Measurements from ENCODE around the gene PDE11A.

Gene PDE11A

DNA sequence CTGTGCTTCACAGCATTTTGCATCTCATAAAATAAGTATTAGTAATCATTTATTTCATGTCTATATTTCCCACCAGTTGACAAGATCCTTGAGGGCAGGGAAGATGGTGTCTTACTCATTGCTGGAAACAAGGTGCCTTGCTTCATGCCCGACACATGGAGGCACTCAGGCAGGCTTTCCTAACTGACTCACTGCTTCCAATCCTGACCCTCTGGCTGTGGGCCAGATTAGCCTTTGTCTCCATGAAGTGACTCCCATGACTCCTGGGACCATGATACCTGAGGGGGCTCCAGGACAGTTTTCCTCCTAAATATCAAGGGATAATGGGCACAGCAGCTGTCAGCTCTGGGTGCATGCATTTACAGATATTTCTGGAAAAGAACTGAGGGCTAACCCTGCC is 405.0 kb downstream of the PDE11A start:
- DNase-seq (ENCODE audit: low spot score) = no peak

DNA sequence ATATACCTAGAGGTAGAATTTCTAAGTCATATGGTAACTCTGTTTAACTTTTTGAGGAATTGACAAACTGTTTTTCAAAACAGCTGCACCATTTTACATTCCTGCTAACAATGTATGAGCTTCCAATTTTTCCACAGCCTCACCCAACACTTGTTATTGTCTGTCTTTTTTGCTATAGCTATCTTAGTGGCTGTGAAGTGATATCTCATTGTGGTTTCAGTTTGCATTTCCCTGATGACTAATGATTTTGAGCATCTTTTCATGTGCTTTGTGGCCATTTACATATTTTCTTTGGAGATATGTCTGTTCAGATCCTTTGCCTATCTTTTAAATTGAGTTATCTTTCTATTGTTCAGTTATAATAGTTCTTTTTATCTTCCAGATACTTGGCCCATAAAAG is 406.2 kb downstream of the PDE11A start:
- DNase-seq (ENCODE audit: low spot score) = no peak

DNA sequence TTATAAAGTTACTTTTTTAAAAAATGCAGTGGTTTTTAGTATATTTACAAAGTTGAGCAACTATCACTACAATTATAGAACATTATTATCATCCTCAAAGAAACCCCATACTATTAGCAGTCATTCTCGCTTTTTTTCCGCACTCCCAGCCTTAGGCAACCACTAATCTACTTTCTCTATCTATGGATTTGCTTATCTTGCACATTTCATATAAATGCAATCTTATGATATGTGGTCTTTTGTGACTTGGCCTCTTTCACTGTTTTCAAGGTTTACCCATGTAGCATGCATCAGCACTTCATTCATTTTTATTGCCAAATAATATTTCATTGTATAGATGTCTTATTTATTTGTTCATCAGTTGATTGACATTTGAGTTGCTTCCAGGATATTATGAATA is 406.6 kb downstream of the PDE11A start:
- DNase-seq (ENCODE audit: low spot score) = no peak

DNA sequence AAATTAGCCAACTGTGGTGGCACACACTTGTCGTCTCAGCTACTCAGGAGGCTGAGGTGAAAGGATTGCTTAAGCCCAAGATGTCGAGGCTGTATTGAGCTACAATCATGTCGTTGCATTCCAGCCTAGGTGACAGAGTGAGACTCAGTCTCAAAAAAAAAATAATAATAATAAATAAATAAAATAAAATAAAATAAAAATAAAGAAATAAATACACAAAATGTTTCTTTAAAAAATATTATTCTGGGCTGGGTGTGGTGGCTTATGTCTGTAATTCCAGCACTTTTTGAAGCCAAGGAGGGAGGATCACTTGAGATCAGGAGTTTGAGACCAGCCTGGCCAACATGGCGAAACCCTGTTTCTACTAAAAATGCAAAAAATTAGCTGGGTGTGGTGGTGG is 407.2 kb downstream of the PDE11A start:
- DNase-seq (ENCODE audit: low spot score) = no peak

DNA sequence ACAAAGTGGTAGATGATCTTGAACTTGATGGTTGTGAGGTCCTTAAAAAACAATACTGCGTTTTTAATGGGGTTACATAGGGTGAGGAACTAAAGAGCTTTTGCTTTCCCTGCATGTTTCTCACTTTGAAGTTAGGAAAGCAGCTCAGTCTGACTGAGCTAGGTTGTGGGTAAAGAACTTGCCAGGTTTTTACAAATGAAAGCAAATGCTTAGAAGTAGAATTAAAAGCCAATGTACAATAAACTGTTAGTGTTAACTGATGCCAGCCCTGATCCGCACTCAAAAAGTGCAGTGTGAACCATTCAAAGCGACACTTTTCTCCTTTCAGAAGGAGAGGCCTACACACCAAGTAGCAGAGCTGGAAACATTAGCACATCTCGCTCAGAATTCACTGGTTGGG is 409.7 kb downstream of the PDE11A start:
- no peak for DNase-seq (ENCODE audit: low spot score)

DNA sequence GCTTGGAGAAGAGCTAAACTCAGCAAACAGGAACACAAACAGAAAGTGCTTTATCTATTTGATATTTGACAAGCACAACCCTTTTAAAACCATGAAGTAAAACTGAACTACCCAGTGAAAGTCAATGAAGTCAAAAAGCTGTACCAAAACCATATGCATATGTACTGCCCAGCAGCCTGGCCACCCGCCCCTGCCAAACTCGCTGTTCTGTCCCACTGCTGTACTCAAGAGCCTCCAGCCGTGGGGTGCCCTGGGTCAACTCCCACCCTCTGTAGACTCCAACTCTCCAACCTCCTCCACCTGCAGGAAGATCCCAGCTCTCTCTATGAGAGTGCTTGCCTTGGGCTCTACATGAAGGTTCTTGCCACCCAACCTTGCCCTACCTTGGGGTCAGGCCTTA is 411.8 kb downstream of the PDE11A start:
- no peak for DNase-seq (ENCODE audit: low spot score)

DNA sequence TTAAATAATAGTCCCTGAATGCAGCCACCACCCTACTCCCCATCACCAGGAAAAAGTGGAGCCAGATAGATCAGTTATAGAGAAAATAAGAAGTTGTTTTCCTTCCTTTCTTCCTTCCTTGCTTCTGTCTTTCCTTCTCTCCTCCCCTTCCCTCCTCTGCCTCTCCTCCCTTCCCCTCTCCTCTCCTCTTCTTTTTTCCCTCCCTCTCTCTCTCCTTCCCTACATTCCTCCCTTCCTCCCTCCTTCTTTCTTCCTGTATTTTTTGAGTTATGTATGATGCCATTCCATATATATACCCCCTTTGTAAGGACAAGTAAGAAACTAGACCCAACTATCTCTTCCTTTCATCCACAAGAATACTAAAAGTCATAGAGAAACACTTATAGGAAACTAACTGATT is 414.3 kb downstream of the PDE11A start:
- no peak for DNase-seq (ENCODE audit: low spot score)

DNA sequence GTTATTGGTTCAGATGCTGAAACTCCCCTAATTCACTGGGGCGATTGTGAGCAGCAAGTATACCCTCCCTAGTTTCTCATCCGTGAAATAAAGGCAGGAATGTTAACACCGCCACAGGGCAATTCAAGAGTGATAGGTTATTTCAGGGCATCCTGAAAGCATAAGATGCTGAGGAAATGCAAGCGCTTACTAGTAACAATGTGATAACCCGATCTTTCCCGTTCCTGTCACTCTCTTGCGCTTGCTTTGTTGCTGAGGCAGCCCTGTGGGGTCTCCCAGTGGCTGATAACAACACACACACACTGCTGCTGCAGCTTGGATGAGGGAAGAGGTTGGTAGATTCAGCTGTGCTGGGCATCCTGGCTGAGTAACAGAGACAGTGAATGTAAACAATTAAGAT is 420.7 kb downstream of the PDE11A start:
- no peak for DNase-seq (ENCODE audit: low spot score)

DNA sequence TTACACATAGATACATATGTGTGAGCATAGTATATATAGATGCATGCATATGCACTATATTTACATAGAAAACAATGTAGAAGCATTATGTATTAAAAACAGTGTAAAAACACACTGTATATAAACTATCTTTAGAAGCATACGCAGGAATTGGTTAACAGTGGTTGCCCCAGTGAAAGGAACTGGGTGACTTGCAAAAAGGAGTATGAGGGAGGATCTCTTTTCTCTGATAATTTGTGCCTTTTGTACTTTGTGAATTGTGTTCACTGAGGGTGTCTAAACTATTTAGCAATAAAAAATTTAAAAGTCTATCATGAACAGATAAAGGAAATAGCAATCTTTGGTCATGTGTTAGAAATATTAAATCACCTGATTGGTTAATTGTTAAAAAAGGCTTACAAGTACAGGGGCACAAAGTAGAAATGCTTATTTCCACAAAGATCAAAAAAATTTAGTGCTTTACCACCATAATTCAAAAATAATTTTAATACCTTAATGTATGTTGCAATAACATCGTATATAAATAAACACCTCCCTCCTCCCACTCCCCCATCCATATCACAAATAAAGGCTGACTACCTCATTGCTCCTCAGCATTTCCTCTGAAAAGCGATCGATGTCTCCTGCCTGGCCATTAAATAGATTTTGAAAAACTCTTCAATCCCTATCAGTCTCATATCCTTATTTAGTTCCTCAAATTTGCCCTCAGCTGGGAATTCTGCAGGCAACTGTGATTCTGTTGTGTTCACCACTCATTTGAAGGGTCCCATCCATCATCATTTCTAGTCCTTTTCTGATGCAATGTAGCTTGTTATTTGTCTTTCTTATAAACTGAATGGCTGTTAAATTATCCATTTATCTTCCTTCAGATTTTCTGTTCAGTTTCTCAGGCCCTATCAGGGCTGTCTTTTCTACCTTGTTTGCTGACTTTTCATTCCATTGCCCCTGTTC is 422.7 kb downstream of the PDE11A start:
- no peak for DNase-seq (ENCODE audit: low spot score)

DNA sequence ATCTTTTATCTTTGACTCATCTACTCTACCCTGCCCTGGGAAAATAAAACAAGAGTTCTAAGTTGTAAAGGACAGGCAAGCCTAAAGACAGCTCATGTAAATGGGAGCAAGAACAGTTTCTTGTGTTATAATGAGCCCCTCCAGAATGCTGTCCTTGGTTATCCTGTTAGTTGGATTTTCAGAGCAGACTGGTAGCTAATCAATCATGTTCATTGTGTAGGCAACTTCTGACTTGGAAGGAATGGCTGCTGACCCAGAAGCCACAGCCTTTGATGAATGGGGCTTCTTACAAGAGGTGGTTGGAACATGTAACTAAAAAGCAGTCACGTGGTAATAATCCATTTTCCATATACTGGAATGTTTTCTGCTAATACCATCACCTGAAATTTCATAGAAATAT is 425.8 kb downstream of the PDE11A start:
- no peak for DNase-seq (ENCODE audit: low spot score)

DNA sequence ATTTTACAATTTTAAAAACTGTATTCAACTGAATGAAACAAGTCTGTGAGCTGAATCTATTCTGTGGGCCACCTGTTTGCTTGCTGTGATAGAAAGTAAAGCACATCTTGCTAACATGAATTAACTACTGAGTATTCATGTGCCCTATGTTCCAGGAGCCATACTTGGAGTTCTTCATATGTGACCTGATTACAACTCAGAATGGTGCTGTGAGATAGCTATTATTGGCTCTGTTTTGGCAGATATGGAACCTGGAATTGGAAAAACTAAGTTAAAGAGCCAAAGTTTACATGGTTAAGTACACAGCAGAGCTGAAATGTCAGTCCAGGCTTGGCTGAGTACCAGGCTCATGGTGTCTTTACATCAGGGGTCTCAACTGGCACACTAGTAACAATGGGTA is 426.3 kb downstream of the PDE11A start:
- no peak for DNase-seq (ENCODE audit: low spot score)

DNA sequence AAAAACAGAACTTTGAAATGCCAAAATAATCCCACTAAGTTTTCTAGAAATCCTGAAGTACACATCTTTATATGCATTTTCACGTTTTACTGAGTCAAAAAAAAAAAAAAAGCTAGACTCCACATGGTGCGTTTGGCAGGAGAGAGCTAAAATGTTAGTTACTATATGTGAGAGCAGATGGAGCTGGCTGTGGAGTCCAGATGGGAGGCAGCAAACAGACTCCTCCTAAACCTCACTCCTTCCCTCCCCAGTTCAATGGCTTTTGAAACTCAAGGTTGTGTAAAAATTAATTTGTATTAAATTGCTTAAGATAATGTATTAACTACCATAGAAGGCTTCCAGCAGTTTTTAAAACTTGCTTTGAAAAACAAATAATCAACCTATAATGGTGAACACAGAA is 431.2 kb downstream of the PDE11A start:
- no peak for DNase-seq (ENCODE audit: low spot score)

DNA sequence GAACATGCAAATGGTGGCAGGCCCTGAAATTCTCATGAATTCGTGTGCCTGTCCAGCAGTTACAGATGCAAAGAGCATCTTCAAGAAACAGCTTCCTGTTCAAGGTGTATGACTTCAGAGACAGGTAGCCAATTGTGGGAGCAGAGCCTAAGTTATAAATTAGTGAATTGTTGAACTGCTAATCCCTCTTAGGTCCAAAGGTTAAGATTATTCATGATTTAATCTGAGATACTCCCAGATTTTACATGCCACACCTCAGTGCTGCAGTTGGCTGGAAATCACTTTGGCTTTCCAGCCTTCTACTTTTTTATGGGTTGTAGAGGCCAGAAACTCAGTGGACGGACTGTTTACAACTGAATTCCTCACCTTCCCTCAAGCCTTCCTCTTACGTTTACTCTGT is 432.2 kb downstream of the PDE11A start:
- DNase-seq (ENCODE audit: low spot score) = no peak

DNA sequence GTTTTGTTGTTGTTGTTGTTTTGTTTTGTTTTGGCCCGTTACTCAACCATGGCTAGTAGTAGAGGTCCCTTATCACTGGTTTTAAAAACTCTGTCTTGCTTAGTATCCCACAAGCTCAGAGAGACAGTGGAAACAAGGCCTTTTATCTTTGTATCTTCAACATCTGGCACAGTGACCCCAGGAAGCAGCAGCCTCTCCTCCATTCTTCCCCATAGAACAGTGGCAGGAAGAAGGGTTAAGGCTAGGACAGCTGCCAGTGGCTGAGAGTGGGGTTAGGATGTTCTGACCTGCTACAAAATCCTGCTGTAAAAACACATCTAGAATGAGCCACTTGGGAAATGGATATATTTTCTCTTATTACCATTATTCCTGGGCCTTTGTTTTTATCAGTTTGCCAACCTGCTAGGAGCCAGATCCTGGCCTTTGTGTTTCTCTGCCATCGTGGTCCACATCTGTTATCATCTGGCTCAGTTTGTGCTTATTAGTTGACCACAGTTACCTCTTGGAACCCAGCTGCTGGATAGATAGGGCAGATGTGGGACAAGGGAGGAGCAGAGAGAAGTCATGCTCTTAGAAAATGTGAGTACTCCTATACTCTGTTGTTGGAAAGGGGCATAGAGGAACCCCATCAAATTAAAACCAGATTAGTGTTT is 433.2 kb downstream of the PDE11A start:
- no peak for DNase-seq (ENCODE audit: low spot score)

DNA sequence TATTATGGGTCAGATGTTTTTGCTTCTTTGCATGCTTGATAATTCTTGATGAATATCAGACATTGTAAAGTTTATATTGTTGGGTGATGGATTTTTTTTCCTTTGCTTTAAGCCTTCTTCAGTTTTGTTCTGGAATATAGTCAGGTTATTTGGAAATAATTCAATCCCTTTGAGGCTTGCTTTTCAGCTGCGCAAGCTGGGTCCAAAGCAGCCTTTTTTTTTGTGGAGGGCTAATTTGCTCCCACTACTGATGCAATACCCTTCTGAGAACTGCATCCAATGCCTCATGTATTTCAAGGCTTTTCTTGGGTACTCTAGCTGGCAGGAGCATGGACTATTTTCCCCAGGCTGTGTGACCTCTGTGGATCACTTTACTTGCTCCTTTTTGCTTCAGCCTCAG is 434.1 kb downstream of the PDE11A start:
- DNase-seq (ENCODE audit: low spot score) = no peak

DNA sequence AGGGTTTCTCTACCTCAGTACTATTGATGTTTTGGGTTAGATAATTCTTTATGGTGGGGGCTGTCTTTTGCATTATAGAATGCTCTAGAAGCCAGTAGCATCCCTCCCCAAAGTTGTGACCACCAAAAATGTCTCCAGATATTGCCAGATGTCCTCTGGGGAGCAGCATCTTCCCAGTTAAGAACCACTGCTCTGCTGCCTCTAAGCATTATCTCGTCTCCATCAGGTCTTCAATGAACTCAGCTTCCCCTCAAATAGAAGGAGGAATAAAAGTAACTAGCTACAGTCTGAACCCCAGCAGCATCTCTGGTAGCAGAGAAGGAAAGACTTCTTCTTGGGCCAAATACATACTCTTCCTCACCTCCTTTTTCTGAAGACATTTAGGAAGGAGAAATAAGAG is 435.9 kb downstream of the PDE11A start:
- no peak for DNase-seq (ENCODE audit: low spot score)

DNA sequence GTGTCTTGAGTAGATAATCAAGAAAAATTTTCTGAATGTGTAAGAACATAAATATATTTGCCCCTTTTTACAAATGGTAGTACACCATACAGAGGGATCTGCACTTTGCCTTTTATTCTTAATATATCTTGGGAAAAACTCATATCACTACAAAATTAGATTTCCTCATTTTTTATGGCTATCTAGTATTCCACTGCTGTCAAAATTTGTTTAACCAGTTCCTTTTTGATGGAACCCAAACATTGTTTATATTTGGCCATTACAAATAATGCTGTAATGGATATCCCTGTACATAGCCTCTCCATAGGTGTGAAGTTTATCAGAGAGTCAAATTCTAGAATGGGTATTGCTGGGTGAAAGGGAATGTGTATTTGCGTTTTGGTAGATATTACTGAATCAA is 436.9 kb downstream of the PDE11A start:
- no peak for DNase-seq (ENCODE audit: low spot score)

DNA sequence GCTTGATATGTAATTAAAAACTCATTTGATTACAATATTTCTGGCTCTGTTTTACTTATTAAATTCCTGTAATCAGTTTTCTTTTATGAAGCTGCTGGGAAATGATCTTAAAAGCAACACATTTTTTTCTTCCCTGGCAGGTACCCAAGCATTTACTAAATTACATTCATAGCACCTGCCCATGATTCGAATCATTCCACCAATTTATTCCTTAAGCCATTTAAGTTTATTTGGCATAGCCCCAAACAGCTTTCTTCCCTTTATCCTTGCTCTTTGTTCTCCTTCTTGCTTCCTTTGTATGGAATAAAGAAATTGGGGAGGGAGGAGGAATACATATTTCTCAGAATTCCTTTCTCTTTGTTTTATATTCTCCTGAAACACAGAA is 438.7 kb downstream of the PDE11A start:
- no peak for DNase-seq (ENCODE audit: low spot score)

DNA sequence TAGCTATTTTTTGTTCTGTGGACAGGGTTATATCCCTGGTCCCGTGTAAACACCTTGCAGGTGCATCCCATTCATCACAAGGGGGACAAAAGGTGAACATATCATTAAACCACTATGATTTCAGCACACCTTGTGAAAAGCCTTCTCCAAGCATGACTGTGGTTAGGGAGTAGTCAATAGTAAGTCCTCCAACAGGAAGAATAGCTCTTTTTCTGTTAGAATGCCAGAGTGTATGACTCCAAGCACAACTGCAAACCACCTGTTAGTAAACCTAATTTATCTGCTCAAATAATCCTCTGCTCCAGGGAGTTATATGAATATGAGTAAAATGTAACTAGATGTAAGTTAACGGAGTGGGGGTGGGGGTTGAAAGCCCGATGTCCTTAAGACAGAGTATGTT is 439.5 kb downstream of the PDE11A start:
- no peak for DNase-seq (ENCODE audit: low spot score)

DNA sequence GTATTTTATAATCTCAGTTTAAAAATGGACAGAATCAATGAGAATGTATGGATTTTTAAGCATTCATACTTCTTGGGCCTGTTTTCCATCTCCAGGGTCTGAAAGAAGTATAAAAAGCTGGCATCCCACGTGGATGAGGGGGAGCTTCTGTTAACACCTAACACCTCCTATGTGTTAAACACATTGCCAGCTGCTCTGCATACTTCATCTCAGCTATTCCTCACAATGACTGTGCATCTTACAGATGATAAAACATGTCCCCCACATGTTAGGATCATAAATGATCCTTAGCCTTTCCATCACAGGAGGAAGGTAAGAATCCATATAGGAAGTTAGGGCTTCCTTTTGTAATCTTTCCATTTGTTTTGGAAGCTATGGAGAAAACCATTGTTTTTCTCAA is 440.9 kb downstream of the PDE11A start:
- DNase-seq (ENCODE audit: low spot score) = no peak

DNA sequence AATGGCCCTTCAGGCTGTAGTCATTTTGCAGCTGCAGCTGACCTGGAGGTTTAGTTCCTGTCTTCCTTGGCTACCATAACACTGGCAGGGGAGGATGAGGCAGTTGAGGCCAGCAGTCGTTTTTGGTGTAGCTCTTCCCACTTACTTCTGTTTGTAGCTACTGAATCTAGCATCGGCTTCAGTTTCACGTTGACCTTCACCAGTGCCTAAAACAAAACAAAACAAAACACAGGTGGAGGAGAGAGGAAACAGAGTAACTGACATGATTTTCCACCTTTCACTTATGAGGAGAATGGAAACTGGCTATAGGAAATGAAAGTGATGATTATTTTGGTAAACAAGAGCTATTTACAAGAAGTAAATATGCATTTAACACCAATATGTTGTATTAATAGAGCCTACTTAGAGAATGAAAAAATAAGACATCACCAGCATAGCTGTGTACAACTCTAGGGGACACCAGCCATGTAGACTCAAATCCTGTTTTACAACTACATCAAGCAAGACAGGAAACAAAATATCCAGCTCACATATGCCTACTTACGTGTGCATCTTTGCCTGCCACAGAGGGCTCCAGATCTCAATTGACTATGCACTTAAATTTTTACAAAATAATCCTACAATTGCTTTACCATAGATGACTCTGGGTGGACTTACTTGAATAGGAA is 443.1 kb downstream of the PDE11A start:
- no peak for DNase-seq (ENCODE audit: low spot score)

DNA sequence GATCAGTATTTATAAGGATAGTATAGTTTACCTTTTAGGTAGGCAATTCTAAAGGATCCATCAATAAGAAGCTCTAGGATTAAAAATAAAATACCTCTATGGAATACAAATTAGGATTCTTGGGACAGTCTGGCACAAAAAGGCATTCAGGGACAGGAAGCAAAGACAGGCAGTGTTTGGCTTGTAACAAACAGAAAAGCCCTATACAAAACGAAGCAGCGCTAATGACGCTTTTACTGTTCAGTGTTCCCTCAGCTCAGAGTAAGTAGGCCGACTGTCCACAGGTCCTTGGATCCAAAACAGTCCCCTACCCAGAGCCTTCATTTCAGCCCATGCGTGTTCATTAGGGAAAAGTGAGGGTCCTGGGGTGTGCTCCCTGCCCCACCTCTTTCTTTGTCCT is 443.7 kb downstream of the PDE11A start:
- no peak for DNase-seq (ENCODE audit: low spot score)

Measured in putamen (tissue), 1 donor.